ENCODE data around the gene TAP1.

The TAP1 gene

DNA sequence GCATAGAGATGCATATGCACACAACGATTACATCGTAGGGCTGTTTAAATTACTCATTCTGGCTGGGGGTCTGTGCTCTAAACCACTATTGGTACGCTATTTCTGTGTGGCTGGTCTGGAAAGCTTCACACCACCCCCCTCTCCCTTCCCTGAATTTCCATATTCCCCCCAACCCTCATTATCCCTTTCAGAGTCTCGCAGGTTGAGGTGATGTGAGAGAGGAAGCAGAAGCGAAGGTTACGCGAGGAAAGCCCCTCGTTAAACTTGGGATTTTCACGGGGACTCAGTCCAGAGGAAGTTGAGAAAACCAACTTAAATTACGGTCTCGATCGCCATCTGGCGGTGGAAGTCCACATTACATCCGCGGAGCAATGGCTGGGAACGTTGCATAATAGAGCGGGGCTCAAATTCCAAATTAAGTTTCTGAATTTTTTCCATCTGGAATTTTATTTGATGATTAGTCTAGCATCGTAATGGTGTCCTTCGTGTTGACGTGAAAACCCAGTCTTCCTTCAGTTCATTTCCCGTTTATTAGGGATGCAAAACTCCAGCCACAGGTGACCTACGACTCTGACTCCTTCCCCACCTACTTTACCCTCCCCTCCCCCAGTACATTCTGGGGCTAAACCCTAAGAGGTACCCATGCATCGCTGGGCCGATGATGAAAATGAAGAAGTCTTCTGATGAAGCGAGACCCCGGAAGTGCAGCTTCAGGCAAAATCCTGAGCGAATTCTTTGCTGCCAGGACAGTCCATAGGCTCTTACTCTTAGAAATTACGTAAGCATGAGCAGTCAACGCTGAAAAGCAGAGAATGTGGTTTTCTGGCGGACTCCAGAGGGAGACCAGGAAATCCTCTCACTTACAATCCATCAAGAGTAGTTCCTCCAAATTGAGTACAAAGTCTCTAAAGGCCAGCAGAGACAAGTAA, 56.4 kb downstream of the TAP1 start:
- DNase-seq = peak; percentile 71
